ENCODE results near the gene EMID1.
A peak's percentile ranks its signal among the peaks of the same experiment; 100 is the strongest.

The EMID1 gene

GRCh38 chr22:29269230-29269604, 63.5 kb downstream of the EMID1 start:
- peak overlapping the region; percentile 93 for H3K4me3 ChIP-seq (replicated peaks; ENCODE audit: low read depth, low read length)
- TF ChIP-seq CTCF (IDR thresholded peaks at IDR 0.05; ENCODE audit: low read length, missing control alignments): no peak
- no peak for DNase-seq (ENCODE audit: low read depth)

GRCh38 chr22:29269731-29270474, 64.2 kb downstream of the EMID1 start:
- TF ChIP-seq CTCF (IDR thresholded peaks at IDR 0.05; ENCODE audit: low read length, missing control alignments): no peak
- DNase-seq (ENCODE audit: low read depth): no peak
- H3K4me3 ChIP-seq (replicated peaks; ENCODE audit: low read depth, low read length): peak overlapping the region; percentile 93

- peak overlapping the region; percentile 93 for H3K4me3 ChIP-seq (replicated peaks; ENCODE audit: low read depth, low read length)
- DNase-seq (ENCODE audit: low read depth): peak; percentile 44
- no peak for TF ChIP-seq CTCF (IDR thresholded peaks at IDR 0.05; ENCODE audit: low read length, missing control alignments)
These were observed 65.0 kb downstream of the EMID1 start for GRCh38 chr22:29270475-29271271.

- TF ChIP-seq CTCF (IDR thresholded peaks at IDR 0.05; ENCODE audit: low read length, missing control alignments): no peak
These were observed 66.9 kb downstream of the EMID1 start for GRCh38 chr22:29272624-29273023.

GRCh38 chr22:29275167-29275566, 69.5 kb downstream of the EMID1 start:
- H3K4me3 ChIP-seq (replicated peaks; ENCODE audit: low read depth, low read length): no peak overlapping the region
- no peak for TF ChIP-seq CTCF (IDR thresholded peaks at IDR 0.05; ENCODE audit: low read length, missing control alignments)
- DNase-seq (ENCODE audit: low read depth): no peak

More at GRCh38 chr22:29272624-29273023, 66.9 kb downstream of the EMID1 start:
- H3K4me3 ChIP-seq (replicated peaks; ENCODE audit: low read depth, low read length): no peak overlapping the region
- DNase-seq (ENCODE audit: low read depth): no peak

- H3K4me3 ChIP-seq (replicated peaks; ENCODE audit: low read depth, low read length): no peak overlapping the region
- TF ChIP-seq CTCF (IDR thresholded peaks at IDR 0.05; ENCODE audit: low read length, missing control alignments): no peak
- no peak for DNase-seq (ENCODE audit: low read depth)
These were observed 70.3 kb downstream of the EMID1 start for GRCh38 chr22:29275819-29276565.

All from fibroblast of pulmonary artery (primary cell).